Measurements from ENCODE around the gene LMX1A. TPM values are rescaled to one million over a fixed set of nuclear protein-coding genes. Genes with fewer than 3 reads are reported as not detected.

Gene LMX1A
- total and polyA plus RNA-seq, 2 donors from 2014 or later, result not detected

DNA sequence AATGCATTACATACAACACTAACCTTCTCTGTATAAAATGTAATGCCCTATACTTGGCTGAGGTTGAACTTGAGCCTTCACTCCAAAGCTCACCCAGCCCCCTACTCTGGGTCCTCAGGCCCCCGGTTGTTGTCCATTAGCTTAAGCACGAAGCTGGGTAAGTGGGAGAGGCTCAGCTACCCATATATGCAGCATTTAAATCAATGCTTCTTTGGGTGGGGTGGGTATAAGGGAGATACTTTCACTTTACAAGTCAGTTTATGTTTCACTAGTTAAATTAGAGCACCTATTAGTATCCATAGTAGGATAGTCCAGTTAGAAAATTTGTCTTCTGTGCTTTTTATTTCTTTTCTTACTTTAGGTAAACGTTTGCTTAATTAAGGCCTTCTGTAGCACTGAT, 151.4 kb downstream of the LMX1A start:
- TF ChIP-seq, protein P1, sequence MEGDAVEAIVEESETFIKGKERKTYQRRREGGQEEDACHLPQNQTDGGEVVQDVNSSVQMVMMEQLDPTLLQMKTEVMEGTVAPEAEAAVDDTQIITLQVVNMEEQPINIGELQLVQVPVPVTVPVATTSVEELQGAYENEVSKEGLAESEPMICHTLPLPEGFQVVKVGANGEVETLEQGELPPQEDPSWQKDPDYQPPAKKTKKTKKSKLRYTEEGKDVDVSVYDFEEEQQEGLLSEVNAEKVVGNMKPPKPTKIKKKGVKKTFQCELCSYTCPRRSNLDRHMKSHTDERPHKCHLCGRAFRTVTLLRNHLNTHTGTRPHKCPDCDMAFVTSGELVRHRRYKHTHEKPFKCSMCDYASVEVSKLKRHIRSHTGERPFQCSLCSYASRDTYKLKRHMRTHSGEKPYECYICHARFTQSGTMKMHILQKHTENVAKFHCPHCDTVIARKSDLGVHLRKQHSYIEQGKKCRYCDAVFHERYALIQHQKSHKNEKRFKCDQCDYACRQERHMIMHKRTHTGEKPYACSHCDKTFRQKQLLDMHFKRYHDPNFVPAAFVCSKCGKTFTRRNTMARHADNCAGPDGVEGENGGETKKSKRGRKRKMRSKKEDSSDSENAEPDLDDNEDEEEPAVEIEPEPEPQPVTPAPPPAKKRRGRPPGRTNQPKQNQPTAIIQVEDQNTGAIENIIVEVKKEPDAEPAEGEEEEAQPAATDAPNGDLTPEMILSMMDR (IDR thresholded peaks at IDR 0.05; ENCODE audit: borderline replicate concordance, extremely low read depth, insufficient read depth), result no peak
- Histone ChIP-seq H3K27me3 (ENCODE audit: control insufficient read depth, insufficient read depth, low read length) (no peaks in the 10 kb centered on the region), H3K9me3 (ENCODE audit: control insufficient read depth in 2 of 3, insufficient read depth in 1 of 3, low read length in 3 of 3) (no peaks in the 10 kb centered on the region), H3K27ac (ENCODE audit: low read depth in 2 of 2, low read length in 2 of 2) (no peak overlapping the region), H3K9ac (ENCODE audit: low read length in 3 of 3) (no peak overlapping the region), H3K36me3 (ENCODE audit: control insufficient read depth in 2 of 3, insufficient read depth in 3 of 3, low read length in 3 of 3) (no peaks in the 10 kb centered on the region), H3K4me1 (ENCODE audit: control insufficient read depth in 2 of 3, insufficient read depth in 2 of 3, low read depth in 1 of 3, low read length in 3 of 3) (no peaks in the 10 kb centered on the region), H3K4me3 (ENCODE audit: low read length in 3 of 3) (no peak overlapping the region)
- DNase-seq, result no peak
- intact Hi-C loops (cut with DNase I), result no loop called here
- FAIRE-seq, result no peak

DNA sequence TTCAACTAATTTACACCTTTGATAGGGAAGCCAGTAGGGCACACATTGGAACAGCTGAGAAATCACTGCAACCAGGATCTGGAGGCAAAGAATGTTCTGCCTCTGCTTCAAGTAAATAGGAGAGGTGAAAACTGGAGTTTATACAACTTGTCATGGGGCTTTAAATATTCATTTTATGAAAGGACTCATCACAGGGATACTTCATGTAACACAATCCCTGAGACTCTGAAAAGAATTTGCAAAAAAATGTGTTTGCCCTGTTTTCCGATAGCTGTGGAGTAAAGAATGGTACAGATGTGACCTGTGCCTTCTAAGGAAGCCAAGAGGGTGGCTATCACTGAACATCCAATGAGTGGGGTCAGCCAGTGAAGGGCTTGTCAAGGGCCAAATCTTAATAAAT, 152.0 kb downstream of the LMX1A start:
- Histone ChIP-seq H3K36me3 (ENCODE audit: control insufficient read depth in 2 of 3, insufficient read depth in 3 of 3, low read length in 3 of 3) (no peaks in the 10 kb centered on the region), H3K4me3 (ENCODE audit: low read length in 3 of 3) (no peak overlapping the region), H3K27me3 (ENCODE audit: control insufficient read depth, insufficient read depth, low read length) (no peaks in the 10 kb centered on the region), H3K27ac (ENCODE audit: low read depth in 2 of 2, low read length in 2 of 2) (no peak overlapping the region), H3K9ac (ENCODE audit: low read length in 3 of 3) (no peak overlapping the region), H3K9me3 (ENCODE audit: control insufficient read depth in 2 of 3, insufficient read depth in 1 of 3, low read length in 3 of 3) (no peaks in the 10 kb centered on the region), H3K4me1 (ENCODE audit: control insufficient read depth in 2 of 3, insufficient read depth in 2 of 3, low read depth in 1 of 3, low read length in 3 of 3) (no peaks in the 10 kb centered on the region)
- intact Hi-C loops (cut with DNase I), result no loop called here
- DNase-seq, result no peak
- FAIRE-seq, result no peak
- TF ChIP-seq, protein P1 (IDR thresholded peaks at IDR 0.05; ENCODE audit: borderline replicate concordance, extremely low read depth, insufficient read depth), result no peak

DNA sequence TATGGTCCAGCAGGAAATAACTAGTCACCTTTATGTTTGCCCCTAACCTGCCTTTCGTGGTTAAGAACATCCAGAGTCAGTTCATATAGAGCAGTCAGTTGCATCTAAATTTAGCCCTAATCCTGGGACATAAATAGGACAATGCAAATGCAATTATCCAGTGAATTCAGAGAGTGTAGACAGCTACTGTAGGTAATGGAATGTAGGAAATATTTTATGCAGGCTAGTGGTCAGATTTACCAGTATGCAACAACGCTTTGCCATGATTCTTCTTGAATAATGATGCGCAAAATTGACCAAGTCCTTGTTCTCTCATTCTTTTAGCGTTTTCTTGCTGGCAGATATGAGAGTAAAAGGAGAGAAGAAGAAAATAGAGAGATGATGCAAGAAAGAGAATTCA, 165.4 kb downstream of the LMX1A start:
- no peak overlapping the region for H3K4me3 ChIP-seq (ENCODE audit: low read length in 3 of 3)
- intact Hi-C loops (cut with DNase I), result no loop called here
- DNase-seq (no peak), FAIRE-seq (no peak)
- TF ChIP-seq, protein P1 (IDR thresholded peaks at IDR 0.05; ENCODE audit: borderline replicate concordance, extremely low read depth, insufficient read depth), result no peak
- no peaks in the 10 kb centered on the region for H3K9me3 ChIP-seq (ENCODE audit: control insufficient read depth in 2 of 3, insufficient read depth in 1 of 3, low read length in 3 of 3)
- H3K27me3 ChIP-seq (ENCODE audit: control insufficient read depth, insufficient read depth, low read length), result no peaks in the 10 kb centered on the region
- H3K4me1 ChIP-seq (ENCODE audit: control insufficient read depth in 2 of 3, insufficient read depth in 2 of 3, low read depth in 1 of 3, low read length in 3 of 3), result no peaks in the 10 kb centered on the region
- no peak overlapping the region for H3K27ac ChIP-seq (ENCODE audit: low read depth in 2 of 2, low read length in 2 of 2)
- no peaks in the 10 kb centered on the region for H3K36me3 ChIP-seq (ENCODE audit: control insufficient read depth in 2 of 3, insufficient read depth in 3 of 3, low read length in 3 of 3)
- H3K9ac ChIP-seq (ENCODE audit: low read length in 3 of 3), result no peak overlapping the region

DNA sequence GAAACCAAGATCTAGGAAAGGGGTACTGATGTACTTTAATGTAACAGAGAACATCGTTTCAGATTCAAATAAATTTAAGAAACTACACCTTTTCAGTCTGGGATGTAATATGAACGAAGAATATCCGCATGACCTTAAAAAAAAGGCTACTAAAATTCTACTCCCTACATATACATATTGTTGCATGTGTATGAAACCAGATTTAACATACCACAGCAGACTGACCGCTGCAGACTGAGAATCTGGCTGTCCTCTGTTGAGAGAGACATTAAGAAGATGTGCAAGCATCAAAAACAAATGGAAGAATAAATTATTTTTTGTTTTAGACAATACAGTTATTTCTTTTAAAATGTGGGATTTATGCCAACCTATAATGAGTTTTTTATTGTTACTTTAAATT, 166.6 kb downstream of the LMX1A start:
- FAIRE-seq (no peak), DNase-seq (no peak)
- Histone ChIP-seq H3K36me3 (ENCODE audit: control insufficient read depth in 2 of 3, insufficient read depth in 3 of 3, low read length in 3 of 3) (no peaks in the 10 kb centered on the region), H3K9ac (ENCODE audit: low read length in 3 of 3) (no peak overlapping the region), H3K9me3 (ENCODE audit: control insufficient read depth in 2 of 3, insufficient read depth in 1 of 3, low read length in 3 of 3) (no peaks in the 10 kb centered on the region), H3K4me1 (ENCODE audit: control insufficient read depth in 2 of 3, insufficient read depth in 2 of 3, low read depth in 1 of 3, low read length in 3 of 3) (no peaks in the 10 kb centered on the region), H3K27me3 (ENCODE audit: control insufficient read depth, insufficient read depth, low read length) (no peaks in the 10 kb centered on the region), H3K27ac (ENCODE audit: low read depth in 2 of 2, low read length in 2 of 2) (no peak overlapping the region), H3K4me3 (ENCODE audit: low read length in 3 of 3) (no peak overlapping the region)
- intact Hi-C loops (cut with DNase I), result no loop called here
- TF ChIP-seq, protein P1 (IDR thresholded peaks at IDR 0.05; ENCODE audit: borderline replicate concordance, extremely low read depth, insufficient read depth), result no peak

Measured in kidney (tissue), 14 donors.